SK-N-SH treated with all-trans-retinoic acid at 6 μM for 48 hours (cell line): ENCODE results near the gene LUC7L2.

Experiments used
- ATAC-seq: fragments of 200-7000 bp; cut with Tn5 transposase; 3 replicates; pipeline ENCODE4 v1.9.1; 2020; ENCODE audit warnings: mild to moderate bottlenecking, moderate library complexity
- ARNTL ChIP-seq: fragments of 450-650 bp; formaldehyde crosslinking; IDR thresholded peaks from 2 replicates; pipeline ENCODE4 v1.5.0; 2020; ENCODE audit warnings: low read depth, mild to moderate bottlenecking, moderate library complexity, borderline replicate concordance
- BACH2 ChIP-seq: fragments of 250-450 bp; sonication (Bioruptor Pico); IDR thresholded peaks from 2 replicates; pipeline ENCODE4 v1.9.0; 2021; ENCODE audit warnings: mild to moderate bottlenecking, borderline replicate concordance
- CREB5 ChIP-seq: fragments of 250-450 bp; sonication (Bioruptor Pico); IDR thresholded peaks from 2 replicates; pipeline ENCODE4 v1.5.1; 2020; ENCODE audit warnings: low read depth, mild to moderate bottlenecking, moderate library complexity
- ESRRG ChIP-seq: fragments of 250-450 bp; sonication (Bioruptor Pico); IDR thresholded peaks from 2 replicates; pipeline ENCODE4 v1.6.1; 2021; ENCODE audit warnings: mild to moderate bottlenecking
- GLIS3 ChIP-seq: fragments of 250-450 bp; sonication (Bioruptor Pico); IDR thresholded peaks from 2 replicates; pipeline ENCODE4 v1.5.0; 2020; ENCODE audit warnings: mild to moderate bottlenecking, moderate library complexity
- ISL1 ChIP-seq: fragments of 250-450 bp; sonication (Bioruptor Pico); IDR thresholded peaks from 2 replicates; pipeline ENCODE4 v2.1.2; 2022; ENCODE audit warnings: mild to moderate bottlenecking, moderate library complexity
- OSR1 ChIP-seq: fragments of 250-450 bp; sonication (Bioruptor Pico); IDR thresholded peaks from 2 replicates; pipeline ENCODE4 v1.8.0; 2022; ENCODE audit warnings: moderate library complexity, mild to moderate bottlenecking, inconsistent platforms
- PATZ1 ChIP-seq: fragments of 250-450 bp; sonication (Bioruptor Pico); IDR thresholded peaks from 2 replicates; pipeline ENCODE4 v1.8.0; 2020; ENCODE audit warnings: mild to moderate bottlenecking, moderate library complexity, borderline replicate concordance
- POU6F1 ChIP-seq: fragments of 250-450 bp; sonication (Bioruptor Pico); IDR thresholded peaks from 2 replicates; pipeline ENCODE4 v1.8.0; 2021; ENCODE audit warnings: low read depth, mild to moderate bottlenecking, moderate library complexity, borderline replicate concordance
- PPARA ChIP-seq: fragments of 250-450 bp; sonication (Bioruptor Pico); IDR thresholded peaks from 2 replicates; pipeline ENCODE4 v1.5.0; 2020; ENCODE audit warnings: mild to moderate bottlenecking, borderline replicate concordance
- RARB ChIP-seq: fragments of 250-450 bp; sonication (Bioruptor Pico); IDR thresholded peaks from 2 replicates; pipeline ENCODE4 v1.8.0; 2021; ENCODE audit warnings: mild to moderate bottlenecking, moderate library complexity
- SNAI2 ChIP-seq: fragments of 250-450 bp; sonication (Bioruptor Pico); IDR thresholded peaks from 2 replicates; pipeline ENCODE4 v1.5.0; 2020; ENCODE audit warnings: mild to moderate bottlenecking, moderate library complexity
- TCF4 ChIP-seq: fragments of 250-450 bp; sonication (Bioruptor Pico); IDR thresholded peaks from 2 replicates; pipeline ENCODE4 v1.8.0; 2021; ENCODE audit warnings: mild to moderate bottlenecking, moderate library complexity, borderline replicate concordance
- TOX ChIP-seq: fragments of 250-450 bp; sonication (Bioruptor Pico); IDR thresholded peaks from 2 replicates; pipeline ENCODE4 v1.8.0; 2021; ENCODE audit warnings: mild to moderate bottlenecking, moderate library complexity, borderline replicate concordance
- TSHZ2 ChIP-seq: fragments of 250-450 bp; sonication (Bioruptor Pico); IDR thresholded peaks from 2 replicates; pipeline ENCODE4 v1.5.0; 2020; ENCODE audit warnings: mild to moderate bottlenecking, moderate library complexity
- ZFP3 ChIP-seq: fragments of 250-450 bp; sonication (Bioruptor Pico); IDR thresholded peaks from 2 replicates; pipeline ENCODE4 v1.5.0; 2020; ENCODE audit warnings: mild to moderate bottlenecking, moderate library complexity
- ZFP30 ChIP-seq: fragments of 450-650 bp; formaldehyde crosslinking; IDR thresholded peaks from 2 replicates; pipeline ENCODE4 v1.5.0; 2022; ENCODE audit warnings: mild to moderate bottlenecking, moderate library complexity
- ZNF565 ChIP-seq: fragments of 450-650 bp; formaldehyde crosslinking; conservative IDR thresholded peaks from 2 replicates; pipeline ENCODE4 v1.5.0; 2020; ENCODE audit warnings: low read depth, mild to moderate bottlenecking, moderate library complexity
- ZNF70 ChIP-seq: fragments of 450-650 bp; formaldehyde crosslinking; IDR thresholded peaks from 2 replicates; pipeline ENCODE4 v1.5.0; 2020; ENCODE audit warnings: mild to moderate bottlenecking, moderate library complexity
- ZNF8 ChIP-seq: fragments of 450-650 bp; formaldehyde crosslinking; IDR thresholded peaks from 2 replicates; pipeline ENCODE4 v1.5.0; 2020; ENCODE audit warnings: mild to moderate bottlenecking, moderate library complexity

Gene LUC7L2

GRCh38 chr7:139389774-139390173 lies 30.1 kb downstream of the LUC7L2 start:
- TF ChIP-seq TSHZ2 (CRISPR knock-in tag) (no peak), ZNF565 (CRISPR knock-in tag) (no peak), ZNF70 (CRISPR knock-in tag) (no peak), ZFP30 (CRISPR knock-in tag) (no peak), ESRRG (CRISPR knock-in tag) (no peak), TOX (no peak), ZNF8 (no peak), BACH2 (CRISPR knock-in tag) (no peak), ARNTL (CRISPR knock-in tag) (no peak), PATZ1 (CRISPR knock-in tag) (no peak), POU6F1 (CRISPR knock-in tag) (no peak), ZFP3 (no peak), CREB5 (CRISPR knock-in tag) (no peak), SNAI2 (no peak), ISL1 (no peak), TCF4 (no peak), PPARA (CRISPR knock-in tag) (no peak)
- TF ChIP-seq, all 23 proteins: peak for 0
- ATAC-seq = no peak

- no peak for TF ChIP-seq TCF4
- TF ChIP-seq CREB5 (CRISPR knock-in tag) = no peak
- TF ChIP-seq OSR1 = no peak
- no peak for TF ChIP-seq ZNF8
- TF ChIP-seq ZNF565 (CRISPR knock-in tag) = no peak
- no peak for TF ChIP-seq ARNTL (CRISPR knock-in tag)
- no peak for TF ChIP-seq SNAI2
- TF ChIP-seq ESRRG (CRISPR knock-in tag) = no peak
- TF ChIP-seq ZFP30 (CRISPR knock-in tag) = no peak
- no peak for TF ChIP-seq POU6F1 (CRISPR knock-in tag)
- TF ChIP-seq BACH2 (CRISPR knock-in tag) = no peak
- no peak for TF ChIP-seq ZFP3
- TF ChIP-seq ISL1 = no peak
- TF ChIP-seq RARB (CRISPR knock-in tag) = no peak
- TF ChIP-seq GLIS3 (CRISPR knock-in tag) = no peak
- ATAC-seq = no peak; the same call in 1 of the 3 replicates
These were observed 34.0 kb downstream of the LUC7L2 start for GRCh38 chr7:139393621-139394211.
